SK-N-SH (cell line): ENCODE results near the gene GLCE.
"Not testable (repeated sequence)": the region's sequence is repeated elsewhere in the genome, so short reads cannot be mapped to it uniquely, and the experiment has no call there.

ENCODE experiments used
- CTCF ChIP-seq: fragments of 200-600 bp; sonication (generic); IDR thresholded peaks from 2 replicates; pipeline ENCODE4 v1.6.1; 2017; ENCODE audit warnings: antibody characterized with exemption, mild to moderate bottlenecking, moderate library complexity
- POLR2AphosphoS5 ChIP-seq: IDR thresholded peaks from 2 replicates; pipeline ENCODE4 v1.6.1; 2012; ENCODE audit warnings: low read depth, low read length
- RXRA ChIP-seq: IDR thresholded peaks from 2 replicates; pipeline ENCODE4 v1.4.0; 2012; ENCODE audit warnings: low read depth, mild to moderate bottlenecking, borderline replicate concordance
- TAF1 ChIP-seq: IDR thresholded peaks from 2 replicates; pipeline ENCODE4 v1.6.1; 2012; ENCODE audit warnings: low read depth, mild to moderate bottlenecking, low read length, moderate library complexity, borderline replicate concordance

- not testable (repeated sequence) for TF ChIP-seq TAF1, CTCF, POLR2AphosphoS5, RXRA
Measured at GRCh38 chr15:69291651-69292050, 131.2 kb downstream of the GLCE start.
